Inflammatory macrophage (primary cell): Measurements from ENCODE around the gene CYRIA.

Experiments
- DNase-seq, 2 donors: peaks; one replicate each; pipeline ENCODE4 v3.0.0-alpha.2; 2020 to 2022

CYRIA gene

DNA sequence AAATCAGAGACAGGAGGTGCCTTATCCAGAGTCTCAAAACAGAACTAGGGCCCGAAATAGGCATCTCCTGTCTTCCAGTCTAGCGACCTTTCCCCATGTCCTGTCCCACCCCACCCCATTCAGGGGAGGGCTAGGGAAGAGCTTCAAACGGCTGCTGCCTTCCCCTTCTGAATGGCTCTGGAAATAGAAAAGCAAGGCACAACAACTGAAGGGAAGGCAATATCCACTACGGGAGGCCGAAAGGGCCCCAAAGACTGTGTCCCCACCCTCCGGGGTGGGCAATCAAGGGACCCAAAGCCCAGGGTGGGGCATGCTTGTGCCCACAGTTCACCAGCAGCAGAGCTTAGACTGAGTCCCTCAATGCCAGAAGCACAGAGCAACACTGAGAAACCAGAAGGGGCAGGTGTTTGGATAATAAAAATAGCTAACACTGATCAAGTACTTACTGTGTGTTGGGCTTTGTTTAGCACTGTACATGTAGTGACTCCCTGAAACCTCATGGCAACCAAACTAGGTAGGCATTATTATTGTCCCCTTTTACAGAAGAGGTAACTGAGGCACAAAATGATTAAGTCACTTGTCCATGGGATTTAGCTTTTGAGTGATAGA lies 38.5 kb downstream of the CYRIA start:
- DNase-seq, result no peak

DNA sequence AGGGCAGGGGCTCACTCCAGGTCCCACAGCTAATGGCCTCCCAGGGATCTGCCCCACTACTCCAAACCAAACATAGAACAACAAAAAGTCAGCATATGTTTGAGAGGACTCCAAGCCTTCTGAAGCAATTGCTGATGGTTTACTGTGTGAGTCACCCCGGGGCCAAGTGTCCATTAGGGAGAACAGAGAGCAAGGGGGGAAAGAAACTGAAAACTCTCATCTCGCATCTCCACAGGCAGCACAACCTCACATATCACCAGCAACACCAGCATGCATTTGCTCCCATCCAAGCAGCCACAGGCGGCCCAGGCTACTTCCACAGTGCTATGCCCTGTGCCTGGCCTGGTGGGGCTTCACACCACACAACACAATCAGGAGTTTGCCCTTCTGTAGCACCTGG lies 39.1 kb downstream of the CYRIA start:
- DNase-seq, result peak; percentile 59 to 66

DNA sequence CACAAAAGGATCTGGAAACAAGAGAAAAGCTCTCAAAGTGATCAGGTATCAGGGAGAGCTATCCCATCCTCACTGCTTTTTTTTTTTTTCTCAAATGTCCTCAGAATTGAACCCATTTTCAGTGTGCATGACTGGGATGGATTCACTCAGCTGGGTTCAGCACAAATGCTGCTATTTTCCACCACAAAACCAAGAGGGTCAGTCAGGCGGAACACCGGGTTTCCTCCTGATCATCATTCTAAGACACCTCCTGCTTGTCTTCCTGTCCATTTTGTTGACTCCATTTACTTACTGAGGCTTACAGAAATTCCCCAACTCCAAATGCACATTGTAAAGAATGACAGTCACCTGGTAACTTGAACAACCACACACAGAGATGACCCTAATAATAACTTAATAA lies 39.9 kb downstream of the CYRIA start:
- DNase-seq, result no peak

DNA sequence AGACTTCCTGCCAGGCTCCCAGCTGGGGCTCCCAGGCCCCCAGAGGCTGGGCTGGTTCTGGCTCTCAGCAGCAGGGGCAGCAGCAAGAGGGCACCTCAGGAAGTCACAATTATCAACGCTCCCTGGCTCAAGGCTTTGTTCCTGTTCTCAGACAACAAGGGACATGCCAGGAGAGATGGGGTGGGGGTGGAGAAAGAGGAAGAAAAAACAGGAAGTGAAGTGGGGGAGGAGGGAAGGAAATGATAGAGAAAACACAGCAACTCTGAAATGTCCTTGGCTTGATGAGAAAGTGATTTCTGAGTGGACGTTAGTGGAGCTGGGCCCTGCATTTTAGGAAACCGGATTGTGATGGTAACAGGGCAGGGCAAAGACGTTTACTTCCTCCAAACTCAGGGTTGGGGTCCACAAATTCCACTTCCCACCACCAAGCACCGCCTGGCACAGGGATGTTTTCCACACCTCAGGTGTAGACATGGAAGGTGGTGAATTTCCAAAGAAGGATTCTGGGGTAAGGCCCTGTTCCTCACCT lies 40.4 kb downstream of the CYRIA start:
- DNase-seq, result peak; percentile 91 to 93

DNA sequence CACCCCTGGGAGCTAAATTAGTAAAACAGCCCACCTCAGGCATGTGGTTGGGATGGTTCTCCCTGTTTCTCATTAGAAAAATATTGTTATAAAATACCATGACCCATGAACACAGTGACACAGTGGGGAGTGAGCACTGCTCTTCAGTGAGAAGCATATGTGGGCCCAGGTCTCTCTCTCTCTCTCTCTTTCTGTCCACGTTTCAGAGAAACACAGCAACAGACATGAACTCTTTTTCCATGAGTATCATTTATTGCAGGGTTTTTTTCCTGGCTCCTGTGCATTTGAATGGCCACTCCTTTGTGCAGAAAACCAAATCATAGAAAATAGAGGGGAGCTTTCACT lies 41.2 kb downstream of the CYRIA start:
- no peak for DNase-seq

DNA sequence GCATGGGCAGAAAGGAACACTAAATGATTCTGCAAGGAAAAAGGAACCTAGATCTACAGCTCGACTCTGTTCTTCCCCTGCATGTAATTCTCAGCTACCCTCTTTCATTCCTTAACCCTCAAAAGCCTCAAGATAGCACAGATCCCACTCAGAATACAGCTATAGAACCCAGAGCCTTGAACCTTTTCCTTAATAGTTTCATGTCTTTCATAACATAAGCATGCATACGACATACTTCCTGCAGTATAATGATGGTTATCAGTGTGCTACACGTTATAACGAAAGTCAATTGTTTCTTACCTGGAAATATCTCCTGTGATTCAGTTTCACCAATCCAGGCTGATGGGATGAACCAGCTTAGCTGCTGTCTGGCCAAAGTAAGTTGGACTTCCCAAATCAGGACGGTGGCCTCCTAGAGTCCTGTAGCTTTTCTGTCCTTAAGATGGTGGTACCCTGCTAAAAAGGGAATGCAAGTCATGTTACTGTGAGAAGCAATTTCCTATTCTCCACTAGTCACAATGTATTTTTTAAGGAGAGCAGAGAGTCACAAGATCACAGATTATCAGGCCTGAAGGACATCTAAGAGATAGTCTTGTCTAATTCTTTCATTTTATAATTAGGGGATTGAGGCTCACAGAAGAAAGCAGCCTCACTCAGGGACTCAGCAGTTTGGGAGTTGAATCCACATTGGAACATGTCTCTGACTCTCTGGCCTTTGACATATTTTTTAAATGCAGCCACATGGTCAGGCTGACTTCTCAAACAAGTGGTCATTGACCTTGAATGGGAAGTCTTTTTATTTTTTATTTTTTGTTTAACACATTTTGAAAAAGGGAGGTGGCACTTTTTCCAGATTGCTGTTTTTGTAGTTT lies 41.8 kb downstream of the CYRIA start:
- peak in 1 of 2 donors; percentile 20 for DNase-seq

DNA sequence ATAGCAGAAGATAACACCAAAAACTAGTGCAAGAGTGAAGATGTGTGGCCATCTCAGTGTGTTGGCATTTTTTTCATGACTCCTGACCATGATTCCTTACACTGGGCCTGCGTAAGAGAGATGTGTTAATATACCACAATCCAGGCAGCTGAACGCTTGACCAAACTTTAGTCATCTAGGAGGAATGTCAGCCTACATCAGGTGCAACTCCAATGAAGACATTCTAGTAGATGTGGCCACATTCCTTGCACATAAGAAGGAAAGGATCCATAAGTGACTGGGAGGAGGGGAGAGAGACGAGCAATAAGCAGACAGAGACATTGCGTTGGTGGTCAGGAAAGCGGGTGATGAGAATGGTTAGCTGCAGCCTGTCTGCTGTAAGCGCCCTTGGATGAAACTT lies 42.6 kb downstream of the CYRIA start:
- DNase-seq, result peak; percentile 83 to 87

DNA sequence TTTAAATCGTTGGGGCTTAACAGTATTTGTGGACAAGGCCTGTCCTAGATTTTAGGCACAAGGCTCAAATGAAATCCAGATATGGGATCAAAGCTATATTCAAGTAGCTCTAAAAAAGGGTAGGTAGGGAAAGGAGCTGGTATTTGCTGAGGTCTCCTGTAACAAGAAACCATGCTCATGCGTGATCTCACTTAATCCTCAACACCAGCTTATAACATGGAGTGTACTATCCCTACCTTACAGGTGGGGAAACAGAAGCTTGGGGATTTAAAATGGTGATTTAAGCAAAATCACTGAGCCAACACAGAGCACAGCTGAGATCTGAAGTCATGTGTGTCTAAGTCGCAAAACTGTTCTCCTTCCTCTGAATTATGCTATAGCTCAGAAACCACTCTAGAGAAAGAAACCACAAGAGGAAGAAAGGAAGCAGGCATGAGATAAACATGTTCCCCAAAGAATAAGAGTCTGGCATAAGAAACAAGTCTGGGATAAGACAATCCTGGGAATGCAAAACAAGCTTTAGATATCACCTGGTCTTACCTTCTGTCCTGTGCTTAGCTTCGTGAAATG lies 43.1 kb downstream of the CYRIA start:
- peak; percentile 72 to 79 for DNase-seq

DNA sequence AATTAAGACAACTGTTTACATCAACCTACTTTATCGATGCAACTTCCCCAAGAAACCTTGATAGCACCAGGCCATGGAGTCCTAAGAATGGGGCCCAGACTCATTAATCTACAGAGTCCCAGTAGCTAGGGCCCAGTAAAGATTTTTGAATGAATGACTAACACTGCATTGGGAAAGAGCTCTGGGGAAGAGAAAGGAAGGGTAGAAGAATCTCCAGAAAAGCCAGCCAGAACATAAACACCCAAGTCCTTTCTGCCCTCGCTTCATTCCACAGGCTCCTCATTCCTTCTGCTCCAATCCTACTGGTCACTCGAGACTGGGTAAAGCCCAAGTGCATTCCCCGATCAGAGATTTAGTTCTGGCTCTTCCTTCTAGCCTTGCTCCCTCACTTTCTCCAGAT lies 44.3 kb downstream of the CYRIA start:
- DNase-seq, result peak; percentile 13 to 43

DNA sequence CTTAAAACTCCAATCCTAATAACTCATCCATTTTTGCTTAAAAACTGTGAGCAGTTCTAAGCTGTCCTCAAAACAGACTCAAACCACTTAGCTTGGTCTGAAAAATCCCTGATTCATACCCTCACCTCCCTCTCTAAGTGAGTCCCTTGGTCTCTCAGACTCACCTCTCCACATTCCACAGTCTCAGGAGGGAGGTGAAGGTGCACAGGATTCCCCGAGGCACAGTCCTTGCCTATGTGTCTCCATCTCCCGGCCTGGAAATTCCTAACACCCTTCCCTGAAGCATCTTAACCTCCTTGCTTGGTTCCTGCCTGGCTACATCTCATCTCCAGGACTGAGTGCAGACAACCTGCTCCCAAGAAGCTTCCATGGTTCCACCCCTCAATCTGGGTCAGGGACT lies 45.0 kb downstream of the CYRIA start:
- no peak for DNase-seq

DNA sequence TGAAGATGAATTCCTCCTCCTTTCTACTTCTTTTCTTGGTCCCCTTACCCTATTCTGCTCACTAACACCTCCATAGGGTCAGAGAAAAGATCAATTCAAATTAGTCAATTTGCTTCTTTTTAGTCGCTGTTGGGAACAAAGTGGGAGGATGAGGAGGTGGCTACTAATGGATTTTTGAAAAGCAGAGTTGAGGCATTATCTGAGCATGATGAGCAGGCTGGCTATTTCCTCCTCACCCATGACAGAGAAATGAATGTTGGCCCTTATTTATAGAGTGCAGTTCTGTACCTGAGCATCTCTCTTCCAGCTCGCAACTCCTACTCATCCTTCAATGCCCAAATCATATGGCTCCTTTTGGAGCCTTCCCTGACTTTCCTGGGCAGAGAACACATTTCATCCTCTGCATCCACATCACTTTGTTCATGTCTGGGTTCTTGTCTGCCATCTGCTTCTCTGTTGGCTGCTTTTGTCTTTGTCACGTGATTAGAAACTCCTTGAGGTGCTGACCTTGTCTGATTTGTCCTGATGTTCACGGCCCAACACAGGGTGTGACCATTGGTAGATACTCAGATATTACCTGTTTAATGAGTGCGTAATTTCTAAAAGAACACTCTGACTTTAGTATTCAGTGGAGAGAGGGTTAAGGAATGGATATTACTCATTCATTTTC lies 45.9 kb downstream of the CYRIA start:
- DNase-seq, result no peak

DNA sequence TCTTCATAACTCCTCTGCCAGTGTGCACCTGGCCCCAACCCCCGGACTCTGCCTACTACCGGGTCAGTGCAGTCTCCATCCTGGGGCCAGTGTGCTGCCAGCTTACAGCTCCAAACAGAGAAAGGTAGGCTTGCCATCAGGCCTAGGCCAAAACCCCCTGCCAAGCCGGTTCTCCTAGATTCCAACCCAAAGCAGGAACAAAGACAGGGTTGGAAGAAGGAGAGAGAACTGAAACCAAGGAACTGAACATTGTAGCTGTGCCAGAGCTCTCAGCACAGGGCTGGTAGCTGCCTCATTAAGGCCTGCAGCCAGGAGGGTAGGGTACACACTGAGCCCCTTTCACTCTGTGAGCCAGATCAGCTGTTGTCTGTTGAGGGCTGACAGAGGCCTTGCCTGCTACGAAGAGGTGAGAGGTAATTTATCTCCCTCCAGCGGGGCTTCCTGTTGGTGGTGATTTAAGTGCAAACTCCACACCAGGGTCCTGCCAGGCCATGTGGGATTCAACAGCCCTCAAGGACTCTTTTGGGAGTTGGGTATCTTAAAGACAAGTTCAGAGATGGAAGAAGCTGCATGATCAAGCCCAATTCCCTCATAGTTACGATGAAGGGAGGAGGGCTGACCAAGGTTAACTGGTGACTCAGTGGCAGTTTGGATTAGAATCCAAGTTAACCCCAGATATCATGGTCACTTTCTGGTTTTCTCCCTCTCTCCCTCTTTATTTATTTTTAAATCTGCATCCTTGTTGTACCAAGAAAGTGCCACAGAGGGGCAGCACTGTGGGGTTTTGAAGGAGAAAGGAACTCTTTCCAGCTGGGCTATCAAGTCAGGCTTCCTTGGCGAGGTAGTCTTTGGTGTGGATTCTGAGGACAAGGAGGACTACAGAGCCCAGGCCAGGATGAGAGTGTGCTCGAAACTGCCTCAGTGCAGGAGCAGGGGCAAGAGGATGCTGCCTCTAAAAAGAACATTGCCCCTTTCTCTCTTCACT lies 48.1 kb downstream of the CYRIA start:
- DNase-seq, result peak; percentile 36 to 38
